Astrocyte (in vitro differentiated cells and primary cell): ENCODE results near the gene PRKAG3.

Source experiments
- EZH2 ChIP-seq: IDR thresholded peaks from 2 replicates; pipeline ENCODE4 v1.6.1; 2012; ENCODE audit warnings: mild to moderate bottlenecking, low read length, inconsistent platforms; ENCODE audit not compliant: insufficient read depth
- TF ChIP-seq, protein P1 (sequence below): IDR thresholded peaks from 2 replicates; pipeline ENCODE4 v1.5.1; 2011; ENCODE audit warnings: low read depth, mild to moderate bottlenecking, inconsistent platforms, low read length, moderate library complexity; ENCODE audit not compliant: insufficient read depth

DNA sequence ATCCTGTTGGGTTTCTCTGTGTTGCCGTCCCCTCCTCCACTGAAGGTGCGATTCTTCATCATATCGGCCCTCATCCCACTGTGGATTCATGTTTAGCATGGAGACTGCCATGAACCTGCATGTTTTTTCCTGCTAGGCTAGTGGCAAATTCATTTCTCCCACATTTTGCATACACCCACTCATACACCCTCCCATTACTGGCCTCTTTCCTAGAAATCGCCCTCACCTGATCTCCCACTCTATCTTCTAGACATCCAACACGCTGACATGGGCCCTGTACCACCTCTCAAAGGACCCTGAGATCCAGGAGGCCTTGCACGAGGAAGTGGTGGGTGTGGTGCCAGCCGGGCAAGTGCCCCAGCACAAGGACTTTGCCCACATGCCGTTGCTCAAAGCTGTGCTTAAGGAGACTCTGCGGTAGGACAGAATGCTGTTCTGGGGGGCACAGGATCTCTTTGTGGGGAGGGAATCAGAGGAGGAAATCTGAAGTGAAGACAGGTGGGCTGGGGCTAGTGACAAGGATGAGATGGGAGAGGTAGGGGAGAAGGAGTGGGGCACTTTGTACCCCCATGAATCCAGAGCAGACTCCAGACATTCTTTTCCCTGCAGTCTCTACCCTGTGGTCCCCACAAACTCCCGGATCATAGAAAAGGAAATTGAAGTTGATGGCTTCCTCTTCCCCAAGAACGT is 17.7 kb downstream of the PRKAG3 start:
- TF ChIP-seq, protein P1, sequence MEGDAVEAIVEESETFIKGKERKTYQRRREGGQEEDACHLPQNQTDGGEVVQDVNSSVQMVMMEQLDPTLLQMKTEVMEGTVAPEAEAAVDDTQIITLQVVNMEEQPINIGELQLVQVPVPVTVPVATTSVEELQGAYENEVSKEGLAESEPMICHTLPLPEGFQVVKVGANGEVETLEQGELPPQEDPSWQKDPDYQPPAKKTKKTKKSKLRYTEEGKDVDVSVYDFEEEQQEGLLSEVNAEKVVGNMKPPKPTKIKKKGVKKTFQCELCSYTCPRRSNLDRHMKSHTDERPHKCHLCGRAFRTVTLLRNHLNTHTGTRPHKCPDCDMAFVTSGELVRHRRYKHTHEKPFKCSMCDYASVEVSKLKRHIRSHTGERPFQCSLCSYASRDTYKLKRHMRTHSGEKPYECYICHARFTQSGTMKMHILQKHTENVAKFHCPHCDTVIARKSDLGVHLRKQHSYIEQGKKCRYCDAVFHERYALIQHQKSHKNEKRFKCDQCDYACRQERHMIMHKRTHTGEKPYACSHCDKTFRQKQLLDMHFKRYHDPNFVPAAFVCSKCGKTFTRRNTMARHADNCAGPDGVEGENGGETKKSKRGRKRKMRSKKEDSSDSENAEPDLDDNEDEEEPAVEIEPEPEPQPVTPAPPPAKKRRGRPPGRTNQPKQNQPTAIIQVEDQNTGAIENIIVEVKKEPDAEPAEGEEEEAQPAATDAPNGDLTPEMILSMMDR: no peak
- TF ChIP-seq EZH2: no peak
